PC-3 (cell line): ENCODE measurements around the gene ZCWPW2. TPM values are rescaled to one million over a fixed set of nuclear protein-coding genes. Genes with fewer than 3 reads are reported as not detected.

Source experiments
- ATAC-seq: fragments of 200-7000 bp; cut with Tn5 transposase; 2 replicates; pipeline ENCODE4 v1.9.1; 2020; ENCODE audit warnings: mild to moderate bottlenecking, moderate library complexity
- BruUV-seq: library from RNA; stranded (reverse); fragments of 400-500 nt; replicated peaks from 2 replicates; lab custom pipeline; 2021; lab: Mats Ljungman, UMichigan
- CTCF ChIA-PET: fragments of 300-600 bp; sonication (Branson Sonifier 250); formaldehyde crosslinking; loops from one replicate; lab custom pipeline; 2022; ENCODE audit warnings: antibody characterized with exemption; lab: Charles Lee
- POLR2A ChIA-PET: fragments of 300-600 bp; sonication (Branson Sonifier 250); formaldehyde crosslinking; loops from one replicate; lab custom pipeline; 2022; ENCODE audit warnings: antibody characterized with exemption; ENCODE audit not compliant: unreplicated experiment; lab: Charles Lee
- DNase-seq: peaks from one replicate; pipeline ENCODE4 v3.0.0-alpha.2; 2015
- H2AFZ ChIP-seq: fragments of 300-600 bp; sonication (generic); 2 replicates; pipeline ENCODE4 v1.6.0; 2016; ENCODE audit warnings: antibody characterized with exemption, low read length
- H3F3A ChIP-seq: fragments of 300-600 bp; sonication (generic); one replicate; pipeline ENCODE4 v1.6.0; 2017; ENCODE audit warnings: antibody characterized with exemption, low read length, control low read depth, mild to moderate bottlenecking; ENCODE audit not compliant: unreplicated experiment
- H3K27ac ChIP-seq: fragments of 300-600 bp; sonication (generic); 2 replicates; pipeline ENCODE4 v1.5.1; 2016; ENCODE audit warnings: mild to moderate bottlenecking, low read length
- H3K27me3 ChIP-seq: fragments of 300-600 bp; sonication (generic); 2 replicates; pipeline ENCODE4 v1.6.1; 2016; ENCODE audit warnings: low read length, mixed read lengths
- H3K36me3 ChIP-seq: fragments of 300-600 bp; sonication (generic); 2 replicates; pipeline ENCODE4 v1.6.1; 2016; ENCODE audit warnings: low read depth, mixed run types, low read length, mixed read lengths
- H3K4me1 ChIP-seq: fragments of 300-600 bp; sonication (generic); 2 replicates; pipeline ENCODE4 v1.5.1; 2016; ENCODE audit warnings: low read length; ENCODE audit not compliant: insufficient read depth
- H3K4me2 ChIP-seq: fragments of 300-600 bp; sonication (generic); 2 replicates; pipeline ENCODE4 v1.6.0; 2016; ENCODE audit warnings: low read length
- H3K4me3 ChIP-seq: fragments of 300-600 bp; sonication (generic); 2 replicates; pipeline ENCODE4 v1.5.1; 2016; ENCODE audit warnings: mild to moderate bottlenecking, low read length, mixed read lengths
- H3K79me2 ChIP-seq: fragments of 300-600 bp; sonication (generic); 2 replicates; pipeline ENCODE4 v1.6.1; 2017; ENCODE audit warnings: low read length, mixed read lengths
- H3K9ac ChIP-seq: fragments of 300-600 bp; sonication (generic); 2 replicates; pipeline ENCODE4 v1.6.0; 2016; ENCODE audit warnings: mild to moderate bottlenecking, low read length
- H3K9me2 ChIP-seq: fragments of 300-600 bp; sonication (generic); replicated peaks from 2 replicates; pipeline ENCODE4 v1.6.1; 2016; ENCODE audit warnings: mixed run types, low read length, mixed read lengths
- H3K9me3 ChIP-seq: fragments of 300-600 bp; sonication (generic); 2 replicates; pipeline ENCODE4 v1.6.1; 2016; ENCODE audit warnings: low read length, mixed read lengths
- H4K20me1 ChIP-seq: fragments of 300-600 bp; sonication (generic); 2 replicates; pipeline ENCODE4 v1.6.1; 2016; ENCODE audit warnings: low read length, mixed read lengths
- CTCF ChIP-seq: fragments of 300-600 bp; sonication (generic); conservative IDR thresholded peaks from 2 replicates; pipeline ENCODE4 v1.5.1; 2017; ENCODE audit warnings: antibody characterized with exemption, low read depth, mild to moderate bottlenecking, low read length
- EZH2 ChIP-seq: fragments of 300-600 bp; sonication (generic); IDR thresholded peaks from one replicate; pipeline ENCODE4 v1.6.1; 2017; ENCODE audit warnings: antibody characterized with exemption, mild to moderate bottlenecking, low read length; ENCODE audit not compliant: unreplicated experiment
- EZH2phosphoT487 ChIP-seq: fragments of 300-600 bp; sonication (generic); IDR thresholded peaks from 2 replicates; pipeline ENCODE4 v1.6.1; 2018; ENCODE audit warnings: mild to moderate bottlenecking, antibody characterized with exemption, low read length, borderline replicate concordance
- intact Hi-C: fragments of 100-400 bp; cut with micrococcal nuclease; formaldehyde crosslinking; loops from 2 replicates; pipeline ENCODE4 v1.9.0; 2023
- total RNA-seq: library from RNA; depleted of rRNA; stranded (reverse); fragments of >200 nt; gene quantifications from 2 replicates; pipeline ENCODE4 v1.2.3, GENCODE V29; 2014

ZCWPW2 gene
- total RNA-seq, 1 experiment from 2014 or later, result not detected

GRCh38 chr3:28300345-28300962 lies 48.1 kb upstream of the ZCWPW2 start:
- ChIA-PET POLR2A (no interaction called here), CTCF (no interaction called here)
- intact Hi-C loops, result no loop called here

GRCh38 chr3:28301688-28302087 lies 46.8 kb upstream of the ZCWPW2 start:
- Histone ChIP-seq H3K9ac (no peak overlapping the region), H3F3A (no peaks in the 10 kb centered on the region), H3K36me3 (no peaks in the 10 kb centered on the region), H3K4me1 (no peaks in the 10 kb centered on the region), H3K4me2 (no peak overlapping the region), H3K9me3 (no peaks in the 10 kb centered on the region), H3K27ac (no peak overlapping the region), H3K4me3 (no peak overlapping the region), H3K27me3 (no peaks in the 10 kb centered on the region), H3K9me2 (no peaks in the 10 kb centered on the region), H2AFZ (no peak overlapping the region), H4K20me1 (no peaks in the 10 kb centered on the region), H3K79me2 (no peaks in the 10 kb centered on the region)
- BruUV-seq, result no TSS peak
- ChIA-PET CTCF (no interaction called here), POLR2A (no interaction called here)
- ATAC-seq, result no peak
- no peak for TF ChIP-seq CTCF
- no peak for TF ChIP-seq EZH2phosphoT487
- no peak for TF ChIP-seq EZH2
- intact Hi-C loops, result no loop called here
- peak; percentile 27 for DNase-seq

More at GRCh38 chr3:28300345-28300962, 48.1 kb upstream of the ZCWPW2 start:
- no peaks in the 10 kb centered on the region for H3K27me3 ChIP-seq
- no peaks in the 10 kb centered on the region for H3F3A ChIP-seq
- H3K4me2 ChIP-seq, result no peak overlapping the region
- TF ChIP-seq EZH2 (no peak), CTCF (no peak), EZH2phosphoT487 (no peak)
- no peak for ATAC-seq
- H3K9ac ChIP-seq, result no peak overlapping the region
- DNase-seq, result no peak
- H2AFZ ChIP-seq, result no peak overlapping the region
- no peaks in the 10 kb centered on the region for H3K9me3 ChIP-seq
- no peaks in the 10 kb centered on the region for H3K4me1 ChIP-seq
- H4K20me1 ChIP-seq, result no peaks in the 10 kb centered on the region
- no peaks in the 10 kb centered on the region for H3K9me2 ChIP-seq
- no peaks in the 10 kb centered on the region for H3K36me3 ChIP-seq
- no TSS peak for BruUV-seq
- H3K79me2 ChIP-seq, result no peaks in the 10 kb centered on the region
- no peak overlapping the region for H3K4me3 ChIP-seq
- no peak overlapping the region for H3K27ac ChIP-seq

DNA sequence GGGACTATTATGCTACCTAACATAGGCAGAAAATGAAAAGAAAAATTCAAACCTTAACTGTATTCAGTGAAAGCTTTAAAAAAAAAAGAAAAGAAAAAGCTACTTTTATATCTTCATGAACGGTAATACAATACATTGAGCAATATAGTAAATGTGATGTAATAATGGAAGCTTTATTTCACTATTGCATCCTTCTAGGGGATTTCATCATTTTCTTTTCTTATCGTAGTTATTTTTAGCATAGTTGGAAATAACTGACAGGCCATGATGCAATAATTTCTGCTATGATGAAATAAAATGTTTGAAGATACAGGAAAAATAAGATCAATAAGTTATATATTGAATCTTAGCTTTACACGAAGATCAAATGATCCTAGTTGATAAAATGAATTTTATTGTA lies 40.3 kb upstream of the ZCWPW2 start:
- Histone ChIP-seq H3K9ac (no peak overlapping the region), H3K4me2 (no peak overlapping the region), H3F3A (no peaks in the 10 kb centered on the region), H3K36me3 (no peaks in the 10 kb centered on the region), H3K79me2 (no peaks in the 10 kb centered on the region), H4K20me1 (no peaks in the 10 kb centered on the region), H3K9me2 (no peaks in the 10 kb centered on the region), H3K9me3 (no peaks in the 10 kb centered on the region), H3K27ac (no peak overlapping the region), H3K4me3 (no peak overlapping the region), H3K4me1 (no peaks in the 10 kb centered on the region), H3K27me3 (no peaks in the 10 kb centered on the region), H2AFZ (no peak overlapping the region)
- no TSS peak for BruUV-seq
- DNase-seq (no peak), ATAC-seq (no peak)
- no peak for TF ChIP-seq EZH2
- no peak for TF ChIP-seq EZH2phosphoT487
- TF ChIP-seq CTCF, result no peak
- POLR2A ChIA-PET, result no interaction called here
- intact Hi-C loops, result no loop called here
- CTCF ChIA-PET, result no interaction called here
